Neural progenitor cell (in vitro differentiated cells): ENCODE data around the gene HRG. TPM values are rescaled to one million over a fixed set of nuclear protein-coding genes. Genes with fewer than 3 reads are reported as not detected.

Experiments used
- DNase-seq: peaks from one replicate; pipeline ENCODE4 v3.0.0-alpha.2; 2016; ENCODE audit warnings: low spot score
- H2AFZ ChIP-seq: fragments of 200-600 bp; sonication (generic); replicated peaks from 2 replicates; pipeline ENCODE4 v1.6.1; 2016; ENCODE audit warnings: antibody characterized with exemption
- H3F3A ChIP-seq: fragments of 200-600 bp; sonication (generic); 2 replicates; pipeline ENCODE4 v1.6.1; 2016; ENCODE audit warnings: antibody characterized with exemption, low read depth
- H3K27ac ChIP-seq: fragments of 200-600 bp; sonication (generic); 2 replicates; pipeline ENCODE4 v1.5.1; 2016; ENCODE audit warnings: mild to moderate bottlenecking
- H3K27me3 ChIP-seq: fragments of 200-600 bp; sonication (generic); 2 replicates; pipeline ENCODE4 v1.6.1; 2016; ENCODE audit warnings: mild to moderate bottlenecking, moderate library complexity
- H3K36me3 ChIP-seq: fragments of 200-600 bp; sonication (generic); 2 replicates; pipeline ENCODE4 v1.5.1; 2016
- H3K4me1 ChIP-seq: fragments of 200-600 bp; sonication (generic); 2 replicates; pipeline ENCODE4 v1.6.1; 2016; ENCODE audit warnings: mixed run types
- H3K4me2 ChIP-seq: fragments of 200-600 bp; sonication (generic); 2 replicates; pipeline ENCODE4 v1.6.1; 2016
- H3K4me3 ChIP-seq: fragments of 200-600 bp; sonication (generic); 2 replicates; pipeline ENCODE4 v1.5.1; 2016
- H3K79me2 ChIP-seq: fragments of 200-600 bp; sonication (generic); 2 replicates; pipeline ENCODE4 v1.6.1; 2016; ENCODE audit warnings: low read depth
- H3K9ac ChIP-seq: fragments of 200-600 bp; sonication (generic); 2 replicates; pipeline ENCODE4 v1.6.1; 2016
- H3K9me3 ChIP-seq: fragments of 200-600 bp; sonication (generic); 2 replicates; pipeline ENCODE4 v1.5.1; 2016; ENCODE audit warnings: low read depth
- H4K20me1 ChIP-seq: fragments of 200-600 bp; sonication (generic); 2 replicates; pipeline ENCODE4 v1.6.1; 2016; ENCODE audit warnings: low read depth
- H3K27ac Mint-ChIP-seq: 3 replicates; pipeline ENCODE4 v1.8.0; 2021; ENCODE audit warnings: mixed read lengths
- H3K27me3 Mint-ChIP-seq: 2 replicates; pipeline ENCODE4 v1.8.0; 2022; ENCODE audit warnings: low read depth, mild to moderate bottlenecking, inconsistent platforms, moderate library complexity, mixed read lengths; ENCODE audit not compliant: insufficient read depth
- H3K36me3 Mint-ChIP-seq: 3 replicates; pipeline ENCODE4 v1.8.0; 2021; ENCODE audit warnings: mixed read lengths
- H3K4me1 Mint-ChIP-seq: 3 replicates; pipeline ENCODE4 v1.8.0; 2021; ENCODE audit warnings: mixed read lengths
- H3K4me3 Mint-ChIP-seq: 3 replicates; pipeline ENCODE4 v1.8.0; 2021; ENCODE audit warnings: mild to moderate bottlenecking, moderate library complexity, mixed read lengths
- H3K9me3 Mint-ChIP-seq: 3 replicates; pipeline ENCODE4 v1.8.0; 2020; ENCODE audit warnings: mixed read lengths
- CTCF ChIP-seq: fragments of 200-600 bp; sonication (generic); IDR thresholded peaks from 2 replicates; pipeline ENCODE4 v1.5.1; 2017; ENCODE audit warnings: antibody characterized with exemption, mild to moderate bottlenecking
- EZH2 ChIP-seq: fragments of 200-600 bp; sonication (generic); IDR thresholded peaks from 2 replicates; pipeline ENCODE4 v1.6.1; 2017; ENCODE audit warnings: antibody characterized with exemption, mild to moderate bottlenecking, moderate library complexity
- EZH2phosphoT487 ChIP-seq: fragments of 200-600 bp; sonication (generic); IDR thresholded peaks from 2 replicates; pipeline ENCODE4 v1.6.1; 2017; ENCODE audit warnings: antibody characterized with exemption
- total RNA-seq: library from RNA; depleted of rRNA; stranded (reverse); fragments of >200 nt; gene quantifications from 2 replicates; pipeline ENCODE4 v1.2.3, GENCODE V29; 2015; ENCODE audit warnings: low replicate concordance

HRG gene
- total RNA-seq, 1 donor from 2014 or later, result not detected

GRCh38 chr3:186691676-186692075 is 25.9 kb downstream of the HRG start:
- Histone ChIP-seq H4K20me1 (no peaks in the 10 kb centered on the region), H3K27me3 (no peaks in the 10 kb centered on the region), H3K27ac (no peak overlapping the region), H3K4me1 (no peaks in the 10 kb centered on the region), H3K79me2 (no peaks in the 10 kb centered on the region), H3K9ac (no peak overlapping the region), H2AFZ (no peak overlapping the region), H3K4me3 (no peak overlapping the region), H3K36me3 (no peaks in the 10 kb centered on the region), H3F3A (no peaks in the 10 kb centered on the region), H3K4me2 (no peak overlapping the region), H3K9me3 (no peaks in the 10 kb centered on the region)
- no peak for DNase-seq
- H3K27me3 Mint-ChIP-seq, result no peaks in the 10 kb centered on the region
- no peaks in the 10 kb centered on the region for H3K36me3 Mint-ChIP-seq
- H3K27ac Mint-ChIP-seq, result no peak overlapping the region
- H3K4me1 Mint-ChIP-seq, result no peaks in the 10 kb centered on the region
- peaks cover 3% of the 10 kb centered on the region for H3K9me3 Mint-ChIP-seq
- TF ChIP-seq EZH2phosphoT487, result no peak
- TF ChIP-seq CTCF, result no peak
- no peak overlapping the region for H3K4me3 Mint-ChIP-seq

DNA sequence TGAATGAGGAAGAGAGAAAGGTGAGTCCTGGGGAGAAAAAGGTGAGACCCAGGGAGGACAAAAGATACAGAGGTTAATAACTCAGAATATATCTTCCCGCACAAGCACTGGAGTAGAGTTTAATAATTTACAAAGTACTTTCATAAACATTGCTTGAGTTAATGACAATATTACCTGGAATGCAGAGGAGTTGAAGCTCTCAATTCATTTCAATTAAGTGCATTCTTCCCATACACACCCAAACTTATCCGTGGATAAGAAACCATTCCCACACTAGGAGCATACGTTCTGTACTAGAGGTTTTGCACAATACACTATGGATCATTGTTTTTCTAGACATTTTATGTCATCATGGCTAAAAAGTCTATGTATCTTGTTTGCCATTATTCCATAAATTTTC is 28.0 kb downstream of the HRG start:
- no peak overlapping the region for H3K27ac Mint-ChIP-seq
- H3K4me1 ChIP-seq, result no peaks in the 10 kb centered on the region
- H3K9me3 Mint-ChIP-seq, result no peaks in the 10 kb centered on the region

DNA sequence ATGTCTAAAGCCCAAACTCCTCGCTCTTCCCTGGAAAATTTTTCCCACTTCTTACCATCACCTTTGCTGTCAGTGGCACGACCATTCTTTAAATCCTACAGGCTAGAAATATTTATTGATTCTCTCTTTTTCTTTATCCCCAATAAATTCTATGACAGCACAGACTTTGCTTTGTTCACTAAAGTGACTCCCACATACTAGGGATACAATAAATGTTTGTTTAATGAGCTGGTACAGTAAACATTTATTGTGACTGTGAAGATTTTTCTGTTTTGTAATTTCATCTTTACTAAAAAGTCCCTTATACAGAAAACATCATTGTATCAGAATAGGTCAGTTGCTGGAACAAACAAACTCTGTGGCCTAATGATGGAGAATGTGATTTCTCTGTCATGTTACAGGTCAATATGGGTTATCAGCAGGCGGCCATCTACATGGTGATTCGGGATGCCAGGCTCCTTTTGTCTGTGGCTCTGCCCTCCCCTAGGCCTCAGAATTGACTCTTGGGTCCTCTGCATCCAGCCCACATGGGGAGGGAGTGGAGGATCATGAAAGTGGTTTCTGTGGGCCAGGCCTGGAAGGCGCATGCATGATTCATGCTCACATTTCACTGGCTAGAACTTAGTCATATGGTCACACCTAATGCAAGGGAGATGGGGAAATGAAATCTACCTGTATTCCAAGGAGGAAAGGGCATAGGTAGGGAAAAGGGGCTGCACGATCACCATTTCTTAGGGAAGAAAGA is 28.6 kb downstream of the HRG start:
- Histone ChIP-seq H2AFZ (no peak overlapping the region), H3K79me2 (no peaks in the 10 kb centered on the region), H3K9ac (no peak overlapping the region), H3K36me3 (no peaks in the 10 kb centered on the region), H3K27me3 (no peaks in the 10 kb centered on the region), H3K4me3 (no peak overlapping the region), H3K9me3 (no peaks in the 10 kb centered on the region), H3K4me1 (no peaks in the 10 kb centered on the region), H3F3A (no peaks in the 10 kb centered on the region), H3K4me2 (no peak overlapping the region), H4K20me1 (no peaks in the 10 kb centered on the region), H3K27ac (no peak overlapping the region)
- H3K36me3 Mint-ChIP-seq, result no peaks in the 10 kb centered on the region
- H3K27me3 Mint-ChIP-seq, result no peaks in the 10 kb centered on the region
- no peak overlapping the region for H3K27ac Mint-ChIP-seq
- no peak for TF ChIP-seq CTCF
- TF ChIP-seq EZH2phosphoT487, result no peak
- TF ChIP-seq EZH2, result no peak
- no peaks in the 10 kb centered on the region for H3K4me1 Mint-ChIP-seq
- H3K4me3 Mint-ChIP-seq, result no peak overlapping the region
- H3K9me3 Mint-ChIP-seq, result no peaks in the 10 kb centered on the region
- DNase-seq, result no peak

More for the DNA sequence above, 28.0 kb downstream of the HRG start:
- Histone ChIP-seq H3K4me2 (no peak overlapping the region), H3F3A (no peaks in the 10 kb centered on the region), H3K9ac (no peak overlapping the region), H3K4me3 (no peak overlapping the region), H3K27ac (no peak overlapping the region), H3K36me3 (no peaks in the 10 kb centered on the region), H3K79me2 (no peaks in the 10 kb centered on the region), H3K27me3 (no peaks in the 10 kb centered on the region), H3K9me3 (no peaks in the 10 kb centered on the region), H2AFZ (no peak overlapping the region), H4K20me1 (no peaks in the 10 kb centered on the region)
- H3K4me3 Mint-ChIP-seq, result no peak overlapping the region
- DNase-seq, result no peak
- H3K4me1 Mint-ChIP-seq, result no peaks in the 10 kb centered on the region
- H3K36me3 Mint-ChIP-seq, result no peaks in the 10 kb centered on the region
- TF ChIP-seq EZH2phosphoT487 (no peak), EZH2 (no peak), CTCF (no peak)
- no peaks in the 10 kb centered on the region for H3K27me3 Mint-ChIP-seq
